Gastrocnemius medialis (tissue), 4 donors: ENCODE results near the gene TBCD. TPM values are rescaled to one million over a fixed set of nuclear protein-coding genes. Genes with fewer than 3 reads are reported as not detected.
"Not testable (repeated sequence)": the region's sequence is repeated elsewhere in the genome, so short reads cannot be mapped to it uniquely, and the experiment has no call there.

Source experiments
- ATAC-seq, 2 donors: fragments of 150-250 bp; one replicate each; pipeline ENCODE4 v1.9.1; 2016
- DNase-seq, 2 donors: peaks; one replicate each; pipeline ENCODE4 v3.0.0-alpha.2; 2019
- H3K27ac ChIP-seq, 4 donors: fragments of 200-600 bp; sonication (generic); 1 replicate in 1 of 4; 2 replicates in 3 of 4; pipeline ENCODE4 v1.5.1; 2016 to 2018; ENCODE audit warnings: mild to moderate bottlenecking in 2 of 4, moderate library complexity in 1 of 4
- H3K27me3 ChIP-seq, 3 donors: fragments of 200-600 bp; sonication (generic) in 2 of 3; 1 replicate in 1 of 3; 2 replicates in 2 of 3; pipeline versions ENCODE4 v1.5.1 to v1.6.0; 2016 to 2019; ENCODE audit warnings: mild to moderate bottlenecking in 1 of 3, moderate library complexity in 1 of 3
- H3K36me3 ChIP-seq, 2 donors: fragments of 200-600 bp; sonication (generic) in 1 of 2; one replicate each; pipeline ENCODE4 v1.5.1; 2017 to 2018
- H3K4me1 ChIP-seq, 2 donors: fragments of 200-600 bp; sonication (generic) in 1 of 2; one replicate each; pipeline ENCODE4 v1.5.1; 2016 to 2017; ENCODE audit warnings: mild to moderate bottlenecking in 2 of 2
- H3K4me3 ChIP-seq, 4 donors: fragments of 200-600 bp; sonication (generic) in 3 of 4; 1 replicate in 1 of 4; 2 replicates in 3 of 4; pipeline ENCODE4 v1.5.1; 2016 to 2019; ENCODE audit warnings: mild to moderate bottlenecking in 2 of 4
- H3K9me3 ChIP-seq, 3 donors: fragments of 200-600 bp; sonication (generic) in 2 of 3; 1 replicate in 1 of 3; 2 replicates in 2 of 3; pipeline ENCODE4 v1.5.1; 2016 to 2019
- POLR2A ChIP-seq, 2 donors: fragments of 450-650 bp; IDR thresholded peaks; one replicate each; pipeline ENCODE4 v1.6.1; 2017; ENCODE audit warnings: antibody characterized with exemption in 2 of 2, mild to moderate bottlenecking in 2 of 2, moderate library complexity in 2 of 2
- in situ Hi-C, 4 donors: fragments of 200-750 bp; cut with MboI; loops; one replicate each; pipeline versions ENCODE4 v1.15.0 to v1.8.0; 2017; ENCODE audit warnings: low sequenced_read_pairs in 4 of 4
- intact Hi-C: fragments of 100-400 bp; cut with DNase I; formaldehyde crosslinking; loops from one replicate; pipeline ENCODE4 v1.15.1; 2023; ENCODE audit warnings: low total_unique reads
- total RNA-seq, 4 donors: library from RNA; depleted of rRNA; stranded (reverse); fragments of >200 nt; gene quantifications; one replicate each; pipeline versions ENCODE4 v1.1.0 to v1.2.3, GENCODE V29; 2016
- TF ChIP-seq, protein P1 (sequence below), 5 experiments: fragments of 450-650 bp in 3 of 5; fragments of 200-600 bp in 2 of 5; sonication (generic) in 2 of 5; IDR thresholded peaks in 4 of 5; conservative IDR thresholded peaks in 1 of 5; 1 replicate in 4 of 5; 2 replicates in 1 of 5; pipeline ENCODE4 v1.5.1; 2016 to 2019; ENCODE audit warnings: antibody characterized with exemption in 5 of 5, mild to moderate bottlenecking in 3 of 5, moderate library complexity in 3 of 5

TBCD gene
- total RNA-seq, 4 donors from 2014 or later: 18.0 to 50.4 (median 33.3) TPM

GRCh38 chr17:82980632-82981031 lies 228.8 kb downstream of the TBCD start:
- H3K4me3 ChIP-seq: no peak overlapping the region
- TF ChIP-seq, protein P1, sequence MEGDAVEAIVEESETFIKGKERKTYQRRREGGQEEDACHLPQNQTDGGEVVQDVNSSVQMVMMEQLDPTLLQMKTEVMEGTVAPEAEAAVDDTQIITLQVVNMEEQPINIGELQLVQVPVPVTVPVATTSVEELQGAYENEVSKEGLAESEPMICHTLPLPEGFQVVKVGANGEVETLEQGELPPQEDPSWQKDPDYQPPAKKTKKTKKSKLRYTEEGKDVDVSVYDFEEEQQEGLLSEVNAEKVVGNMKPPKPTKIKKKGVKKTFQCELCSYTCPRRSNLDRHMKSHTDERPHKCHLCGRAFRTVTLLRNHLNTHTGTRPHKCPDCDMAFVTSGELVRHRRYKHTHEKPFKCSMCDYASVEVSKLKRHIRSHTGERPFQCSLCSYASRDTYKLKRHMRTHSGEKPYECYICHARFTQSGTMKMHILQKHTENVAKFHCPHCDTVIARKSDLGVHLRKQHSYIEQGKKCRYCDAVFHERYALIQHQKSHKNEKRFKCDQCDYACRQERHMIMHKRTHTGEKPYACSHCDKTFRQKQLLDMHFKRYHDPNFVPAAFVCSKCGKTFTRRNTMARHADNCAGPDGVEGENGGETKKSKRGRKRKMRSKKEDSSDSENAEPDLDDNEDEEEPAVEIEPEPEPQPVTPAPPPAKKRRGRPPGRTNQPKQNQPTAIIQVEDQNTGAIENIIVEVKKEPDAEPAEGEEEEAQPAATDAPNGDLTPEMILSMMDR (IDR thresholded peaks at IDR 0.05 in 4 of 5, conservative IDR thresholded peaks at IDR 0.05 in 1 of 5): no peak
- no peak for TF ChIP-seq POLR2A (IDR thresholded peaks at IDR 0.05)
- ATAC-seq (no peak), DNase-seq (no peak)
- H3K4me1 ChIP-seq: no peaks in the 10 kb centered on the region
- no peaks in the 10 kb centered on the region for H3K36me3 ChIP-seq
- H3K9me3 ChIP-seq: no peaks in the 10 kb centered on the region
- intact Hi-C loops (no loop called here), in situ Hi-C loops (no loop called here)
- H3K27me3 ChIP-seq: no peaks in the 10 kb centered on the region
- no peak overlapping the region for H3K27ac ChIP-seq

DNA sequence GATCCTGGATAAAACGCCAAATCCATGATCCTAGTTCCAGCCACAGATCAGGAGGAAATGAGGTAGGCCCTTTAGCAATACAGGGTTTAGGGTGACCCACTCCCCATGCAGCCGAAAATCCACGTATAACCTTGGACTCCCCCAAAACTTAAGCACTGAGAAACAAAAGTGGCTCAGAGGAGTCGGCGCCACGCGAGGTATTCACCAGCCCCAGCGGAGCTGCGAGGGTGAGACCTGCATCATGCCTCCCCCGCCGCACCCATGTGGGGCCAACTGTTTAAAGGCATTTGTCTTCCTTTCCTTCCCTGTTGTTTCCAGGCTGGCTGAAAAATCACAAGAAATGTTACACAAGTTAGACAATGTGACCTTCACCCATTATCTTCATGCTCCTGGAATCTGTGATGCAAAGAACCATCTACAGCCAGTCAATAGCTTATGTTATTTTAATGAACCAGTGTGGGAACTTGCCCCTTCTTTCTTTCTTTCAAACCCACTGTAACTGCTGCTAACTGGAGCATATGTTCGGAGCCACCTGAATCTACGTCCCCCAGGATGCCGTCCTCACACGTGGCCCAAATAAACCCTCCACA lies 229.4 kb downstream of the TBCD start:
- no peak overlapping the region for H3K27ac ChIP-seq
- TF ChIP-seq POLR2A (IDR thresholded peaks at IDR 0.05): no peak
- TF ChIP-seq, protein P1 (IDR thresholded peaks at IDR 0.05 in 4 of 5, conservative IDR thresholded peaks at IDR 0.05 in 1 of 5): no peak
- intact Hi-C loops (no loop called here), in situ Hi-C loops (no loop called here)
- no peaks in the 10 kb centered on the region for H3K9me3 ChIP-seq
- no peaks in the 10 kb centered on the region for H3K36me3 ChIP-seq
- ATAC-seq: no peak
- no peak overlapping the region for H3K4me3 ChIP-seq
- no peak for DNase-seq
- H3K4me1 ChIP-seq: no peaks in the 10 kb centered on the region
- H3K27me3 ChIP-seq: no peaks in the 10 kb centered on the region

DNA sequence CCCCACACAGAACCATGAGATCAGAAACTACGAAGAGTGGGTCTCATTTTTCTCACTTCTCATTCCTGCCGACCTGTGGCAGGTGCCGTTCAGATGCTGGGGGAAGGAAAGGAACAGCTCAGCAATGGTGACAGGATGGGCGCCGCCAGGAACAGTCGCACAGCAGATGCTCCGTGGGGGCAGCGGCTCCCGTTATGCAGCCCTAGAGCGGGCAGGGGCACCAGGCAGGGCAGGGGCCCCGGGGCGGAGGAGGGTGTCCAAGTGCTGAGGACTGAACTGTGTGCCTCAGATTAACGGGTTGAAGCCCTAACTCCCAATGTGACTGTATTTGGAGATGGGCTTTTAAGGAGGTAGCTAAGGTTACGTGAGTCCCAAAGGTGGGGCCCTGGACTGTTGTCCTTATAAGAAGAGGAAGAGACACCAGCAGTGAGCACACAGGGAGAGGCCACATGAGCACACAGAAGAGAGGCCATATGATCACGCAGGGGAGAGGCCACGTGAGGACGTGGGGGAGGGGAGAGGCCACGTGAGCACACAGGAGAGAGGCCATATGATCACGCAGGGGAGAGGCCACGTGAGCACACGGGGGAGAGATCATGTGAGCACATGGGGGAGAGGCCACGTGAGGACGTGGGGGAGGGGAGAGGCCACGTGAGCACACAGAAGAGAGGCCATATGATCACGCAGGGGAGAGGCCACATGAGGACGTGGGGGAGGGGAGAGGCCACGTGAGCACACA lies 231.8 kb downstream of the TBCD start:
- H3K4me1 ChIP-seq: no peaks in the 10 kb centered on the region
- in situ Hi-C loops: no loop called here
- ATAC-seq: no peak

DNA sequence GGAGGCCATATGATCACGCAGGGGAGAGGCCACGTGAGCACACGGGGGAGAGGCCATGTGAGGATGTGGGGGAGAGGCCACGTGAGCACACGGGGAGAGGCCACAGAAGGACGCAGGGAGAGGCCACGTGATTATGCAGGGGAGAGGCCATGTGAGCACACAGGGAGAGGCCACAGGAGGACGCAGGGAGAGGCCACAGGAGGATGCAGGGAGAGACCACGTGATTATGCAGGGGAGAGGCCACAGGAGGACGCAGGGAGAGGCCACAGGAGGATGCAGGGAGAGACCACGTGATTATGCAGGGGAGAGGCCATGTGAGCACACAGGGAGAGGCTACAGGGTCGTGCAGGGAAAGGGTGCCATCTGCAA lies 232.4 kb downstream of the TBCD start:
- H3K27ac ChIP-seq, intact Hi-C loops, H3K36me3 ChIP-seq, DNase-seq, H3K27me3 ChIP-seq, H3K4me3 ChIP-seq, ATAC-seq, in situ Hi-C loops, H3K9me3 ChIP-seq, H3K4me1 ChIP-seq: not testable (repeated sequence)

More for the DNA sequence above, 231.8 kb downstream of the TBCD start:
- intact Hi-C loops: no loop called here
- no peaks in the 10 kb centered on the region for H3K36me3 ChIP-seq
- TF ChIP-seq, protein P1 (IDR thresholded peaks at IDR 0.05 in 4 of 5, conservative IDR thresholded peaks at IDR 0.05 in 1 of 5): no peak
- no peak for TF ChIP-seq POLR2A (IDR thresholded peaks at IDR 0.05)
- H3K27ac ChIP-seq: no peak overlapping the region
- H3K9me3 ChIP-seq: no peaks in the 10 kb centered on the region
- DNase-seq: no peak
- H3K27me3 ChIP-seq: no peaks in the 10 kb centered on the region
- H3K4me3 ChIP-seq: no peak overlapping the region

- ATAC-seq: no peak
- Histone ChIP-seq H3K36me3 (no peaks in the 10 kb centered on the region), H3K27me3 (no peaks in the 10 kb centered on the region), H3K4me3 (no peak overlapping the region), H3K4me1 (no peaks in the 10 kb centered on the region), H3K9me3 (no peaks in the 10 kb centered on the region), H3K27ac (no peak overlapping the region)
- intact Hi-C loops (no loop called here), in situ Hi-C loops (no loop called here)
- no peak for DNase-seq
- TF ChIP-seq, protein P1 (IDR thresholded peaks at IDR 0.05 in 4 of 5, conservative IDR thresholded peaks at IDR 0.05 in 1 of 5): no peak
- TF ChIP-seq POLR2A (IDR thresholded peaks at IDR 0.05): no peak
These were observed 233.0 kb downstream of the TBCD start for GRCh38 chr17:82984751-82985427.
